ENCODE results near the gene TFDP2. TPM values are rescaled to one million over a fixed set of nuclear protein-coding genes. Genes with fewer than 3 reads are reported as not detected.
"Not testable (repeated sequence)": the region's sequence is repeated elsewhere in the genome, so short reads cannot be mapped to it uniquely, and the experiment has no call there.

TFDP2 gene
- total RNA-seq, 1 experiment from 2014 or later, result 76.0 TPM

DNA sequence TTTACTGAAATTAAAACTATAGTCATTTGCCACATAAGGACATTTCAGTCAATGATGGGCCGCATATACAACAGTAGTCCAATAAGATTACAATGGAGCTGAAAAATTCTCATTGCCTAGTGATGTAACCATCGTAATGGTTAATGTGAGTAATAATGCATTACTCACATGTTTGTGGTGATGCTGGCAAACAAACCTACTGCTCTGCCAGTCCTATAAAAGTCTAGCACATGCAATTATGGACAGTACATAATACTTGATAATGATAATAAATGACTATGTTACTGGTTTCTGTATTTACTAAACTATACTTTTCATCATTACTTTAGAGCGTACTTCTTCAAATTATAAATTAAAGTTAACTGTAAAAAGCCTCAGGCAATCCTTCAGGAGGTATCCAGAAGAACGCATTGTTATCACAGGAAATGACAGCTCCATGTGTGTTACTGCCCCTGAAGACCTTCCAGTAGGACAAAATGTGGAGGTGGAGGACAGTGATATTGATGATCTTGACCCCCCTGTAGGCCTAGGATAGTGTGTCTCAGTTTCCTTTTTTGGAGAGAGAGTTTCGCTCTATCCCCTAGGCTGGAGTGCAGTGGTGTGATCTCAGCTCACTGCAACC, 170.2 kb downstream of the TFDP2 start:
- WGBS (ENCODE audit: extremely low coverage, insufficient read length, low lambda C conversion rate), result no CpG with 5 or more reads among the region's 5 CpGs
- Histone ChIP-seq H4K20me1 (ENCODE audit: control insufficient read depth, insufficient read depth, insufficient read length) (no peaks in the 10 kb centered on the region), H3K4me1 (ENCODE audit: insufficient read depth, low read length) (no peaks in the 10 kb centered on the region), H2AFZ (ENCODE audit: low read length) (no peak overlapping the region), H3K79me2 (ENCODE audit: insufficient read depth, low read length) (no peaks in the 10 kb centered on the region), H3K23ac (ENCODE audit: insufficient read length, low read depth, low read length) (no peak overlapping the region), H3K4me2 (ENCODE audit: insufficient read depth, insufficient read length, low read length) (no peak overlapping the region), H3K23me2 (ENCODE audit: insufficient read length, low read depth, low read length, poor library complexity, severe bottlenecking) (no peaks in the 10 kb centered on the region), H3K14ac (ENCODE audit: insufficient read depth, low read length) (no peak overlapping the region), H3K27me3 (ENCODE audit: insufficient read depth, low read length) (no peaks in the 10 kb centered on the region), H3K18ac (ENCODE audit: insufficient read length, low read depth, low read length) (no peak overlapping the region), H4K8ac (replicated peaks; ENCODE audit: insufficient read length, low read depth, low read length) (no peak overlapping the region), H4K91ac (ENCODE audit: insufficient read length, low read depth, low read length) (no peak overlapping the region), H2BK15ac (ENCODE audit: low read depth, low read length) (no peak overlapping the region), H2BK120ac (ENCODE audit: low read depth, low read length, poor library complexity, severe bottlenecking) (no peak overlapping the region), H3K79me1 (ENCODE audit: insufficient read depth, low read depth, low read length, poor library complexity, severe bottlenecking) (no peaks in the 10 kb centered on the region), H3K9me3 (ENCODE audit: control insufficient read depth, low read depth, low read length) (no peaks in the 10 kb centered on the region), H3K9ac (ENCODE audit: extremely low read depth, insufficient read length, low read length) (no peak overlapping the region), H4K5ac (ENCODE audit: insufficient read length, low read depth, low read length) (no peak overlapping the region), H3T11ph (ENCODE audit: low read length) (no peak overlapping the region), H2AK5ac (ENCODE audit: insufficient read length, low read length) (no peak overlapping the region), H3K27ac (ENCODE audit: insufficient read length, low read depth, low read length) (no peak overlapping the region), H3K56ac (ENCODE audit: insufficient read length, low read depth, low read length) (no peak overlapping the region), H3K4ac (ENCODE audit: low read depth, low read length) (no peak overlapping the region), H2BK20ac (ENCODE audit: low read depth, low read length, poor library complexity, severe bottlenecking) (no peak overlapping the region), H2BK5ac (ENCODE audit: insufficient read length, low read length) (no peak overlapping the region), H2BK12ac (ENCODE audit: insufficient read length, low read depth, low read length) (no peak overlapping the region)
- Mint-ChIP-seq H3K27ac (no peak overlapping the region), H3K4me1 (no peaks in the 10 kb centered on the region), H3K4me3 (no peak overlapping the region), H3K9me3 (no peaks in the 10 kb centered on the region), H3K36me3 (ENCODE audit: insufficient read depth in 1 of 3, low read depth in 3 of 3) (peaks cover 10 to 32% (median 28%) of the 10 kb centered on the region in 3 experiments; a peak in 6 of 7 replicates), H3K27me3 (ENCODE audit: low read depth) (no peaks in the 10 kb centered on the region)
- no peak for DNase-seq
- TF ChIP-seq, protein P1, sequence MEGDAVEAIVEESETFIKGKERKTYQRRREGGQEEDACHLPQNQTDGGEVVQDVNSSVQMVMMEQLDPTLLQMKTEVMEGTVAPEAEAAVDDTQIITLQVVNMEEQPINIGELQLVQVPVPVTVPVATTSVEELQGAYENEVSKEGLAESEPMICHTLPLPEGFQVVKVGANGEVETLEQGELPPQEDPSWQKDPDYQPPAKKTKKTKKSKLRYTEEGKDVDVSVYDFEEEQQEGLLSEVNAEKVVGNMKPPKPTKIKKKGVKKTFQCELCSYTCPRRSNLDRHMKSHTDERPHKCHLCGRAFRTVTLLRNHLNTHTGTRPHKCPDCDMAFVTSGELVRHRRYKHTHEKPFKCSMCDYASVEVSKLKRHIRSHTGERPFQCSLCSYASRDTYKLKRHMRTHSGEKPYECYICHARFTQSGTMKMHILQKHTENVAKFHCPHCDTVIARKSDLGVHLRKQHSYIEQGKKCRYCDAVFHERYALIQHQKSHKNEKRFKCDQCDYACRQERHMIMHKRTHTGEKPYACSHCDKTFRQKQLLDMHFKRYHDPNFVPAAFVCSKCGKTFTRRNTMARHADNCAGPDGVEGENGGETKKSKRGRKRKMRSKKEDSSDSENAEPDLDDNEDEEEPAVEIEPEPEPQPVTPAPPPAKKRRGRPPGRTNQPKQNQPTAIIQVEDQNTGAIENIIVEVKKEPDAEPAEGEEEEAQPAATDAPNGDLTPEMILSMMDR (conservative IDR thresholded peaks at IDR 0.05), result no peak

DNA sequence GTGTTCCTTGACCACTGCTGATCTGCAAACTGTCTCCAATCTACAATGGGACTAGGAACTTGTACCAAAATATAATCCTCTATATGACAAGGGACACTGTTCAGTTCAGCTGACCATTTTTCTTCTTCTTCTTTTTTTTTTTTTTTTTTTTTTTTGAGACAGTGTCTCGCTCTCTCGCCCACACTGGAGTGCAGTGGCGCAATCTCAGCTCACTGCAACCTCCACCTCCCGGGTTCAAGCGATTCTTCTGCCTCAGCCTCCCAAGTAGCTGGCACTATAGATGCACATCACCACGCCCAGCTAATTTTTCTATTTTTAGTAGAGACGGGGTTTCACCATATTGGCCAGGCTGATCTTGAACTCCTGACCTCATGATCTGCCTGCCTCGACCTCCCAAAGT, 174.6 kb downstream of the TFDP2 start:
- not testable (repeated sequence) for H3K9me3 ChIP-seq (ENCODE audit: control insufficient read depth, low read depth, low read length); H3K27me3 Mint-ChIP-seq (ENCODE audit: low read depth); H2BK12ac ChIP-seq (ENCODE audit: insufficient read length, low read depth, low read length); H4K8ac ChIP-seq (replicated peaks; ENCODE audit: insufficient read length, low read depth, low read length); H2BK5ac ChIP-seq (ENCODE audit: insufficient read length, low read length); H3K23ac ChIP-seq (ENCODE audit: insufficient read length, low read depth, low read length); H3K4ac ChIP-seq (ENCODE audit: low read depth, low read length); H2BK15ac ChIP-seq (ENCODE audit: low read depth, low read length); H3K18ac ChIP-seq (ENCODE audit: insufficient read length, low read depth, low read length); H3T11ph ChIP-seq (ENCODE audit: low read length); H3K9ac ChIP-seq (ENCODE audit: extremely low read depth, insufficient read length, low read length); H2BK120ac ChIP-seq (ENCODE audit: low read depth, low read length, poor library complexity, severe bottlenecking); H3K27ac ChIP-seq (ENCODE audit: insufficient read length, low read depth, low read length); H4K20me1 ChIP-seq (ENCODE audit: control insufficient read depth, insufficient read depth, insufficient read length); H3K79me1 ChIP-seq (ENCODE audit: insufficient read depth, low read depth, low read length, poor library complexity, severe bottlenecking); DNase-seq; H4K5ac ChIP-seq (ENCODE audit: insufficient read length, low read depth, low read length); H3K4me2 ChIP-seq (ENCODE audit: insufficient read depth, insufficient read length, low read length); H3K27me3 ChIP-seq (ENCODE audit: insufficient read depth, low read length); H3K79me2 ChIP-seq (ENCODE audit: insufficient read depth, low read length); H4K91ac ChIP-seq (ENCODE audit: insufficient read length, low read depth, low read length); H2AK5ac ChIP-seq (ENCODE audit: insufficient read length, low read length); H3K4me1 Mint-ChIP-seq; H3K56ac ChIP-seq (ENCODE audit: insufficient read length, low read depth, low read length); H3K27ac Mint-ChIP-seq; H3K4me1 ChIP-seq (ENCODE audit: insufficient read depth, low read length); H2AFZ ChIP-seq (ENCODE audit: low read length); H3K23me2 ChIP-seq (ENCODE audit: insufficient read length, low read depth, low read length, poor library complexity, severe bottlenecking); H3K14ac ChIP-seq (ENCODE audit: insufficient read depth, low read length); H3K4me3 Mint-ChIP-seq; H3K9me3 Mint-ChIP-seq; H2BK20ac ChIP-seq (ENCODE audit: low read depth, low read length, poor library complexity, severe bottlenecking)
- H3K36me3 Mint-ChIP-seq (ENCODE audit: insufficient read depth in 1 of 3, low read depth in 3 of 3), result peaks cover 28 to 57% (median 51%) of the 10 kb centered on the region in 3 experiments; a peak in 6 of 7 replicates
- no CpG with 5 or more reads among the region's 8 CpGs for WGBS (ENCODE audit: extremely low coverage, insufficient read length, low lambda C conversion rate)
